MM.1S (cell line): ENCODE results near the gene TBC1D10A.

Source experiments
- CTCF ChIP-seq: fragments of 300-600 bp; sonication (generic); IDR thresholded peaks from 2 replicates; pipeline ENCODE4 v1.5.1; 2016; ENCODE audit warnings: antibody characterized with exemption, low read length, mixed read lengths
- EZH2 ChIP-seq: fragments of 300-600 bp; sonication (generic); optimal IDR thresholded peaks from 2 replicates; pipeline ENCODE3; 2017; ENCODE audit warnings: low read depth, mild to moderate bottlenecking, antibody characterized with exemption, low read length, mixed read lengths
- EZH2phosphoT487 ChIP-seq: fragments of 300-600 bp; sonication (generic); IDR thresholded peaks from 2 replicates; pipeline ENCODE4 v1.6.1; 2018; ENCODE audit warnings: antibody characterized with exemption, low read length

GRCh38 chr22:30265823-30266444 is 60.8 kb downstream of the TBC1D10A start:
- TF ChIP-seq CTCF (no peak), EZH2phosphoT487 (no peak), EZH2 (no peak)
